Sigmoid colon (tissue), 4 donors: ENCODE results near the gene ATOH8.

ENCODE experiments used
- CTCF ChIP-seq, 4 experiments: fragments of 450-650 bp in 3 of 4; fragments of 200-600 bp in 1 of 4; IDR thresholded peaks; one replicate each; pipeline ENCODE4 v1.5.1; 2016 to 2019; ENCODE audit warnings: antibody characterized with exemption in 4 of 4, mild to moderate bottlenecking in 3 of 4, moderate library complexity in 2 of 4
- EP300 ChIP-seq, 4 donors: sonication (generic); formaldehyde crosslinking; IDR thresholded peaks; one replicate each; pipeline ENCODE4 v1.6.1; 2017; ENCODE audit warnings: antibody characterized with exemption in 4 of 4

DNA sequence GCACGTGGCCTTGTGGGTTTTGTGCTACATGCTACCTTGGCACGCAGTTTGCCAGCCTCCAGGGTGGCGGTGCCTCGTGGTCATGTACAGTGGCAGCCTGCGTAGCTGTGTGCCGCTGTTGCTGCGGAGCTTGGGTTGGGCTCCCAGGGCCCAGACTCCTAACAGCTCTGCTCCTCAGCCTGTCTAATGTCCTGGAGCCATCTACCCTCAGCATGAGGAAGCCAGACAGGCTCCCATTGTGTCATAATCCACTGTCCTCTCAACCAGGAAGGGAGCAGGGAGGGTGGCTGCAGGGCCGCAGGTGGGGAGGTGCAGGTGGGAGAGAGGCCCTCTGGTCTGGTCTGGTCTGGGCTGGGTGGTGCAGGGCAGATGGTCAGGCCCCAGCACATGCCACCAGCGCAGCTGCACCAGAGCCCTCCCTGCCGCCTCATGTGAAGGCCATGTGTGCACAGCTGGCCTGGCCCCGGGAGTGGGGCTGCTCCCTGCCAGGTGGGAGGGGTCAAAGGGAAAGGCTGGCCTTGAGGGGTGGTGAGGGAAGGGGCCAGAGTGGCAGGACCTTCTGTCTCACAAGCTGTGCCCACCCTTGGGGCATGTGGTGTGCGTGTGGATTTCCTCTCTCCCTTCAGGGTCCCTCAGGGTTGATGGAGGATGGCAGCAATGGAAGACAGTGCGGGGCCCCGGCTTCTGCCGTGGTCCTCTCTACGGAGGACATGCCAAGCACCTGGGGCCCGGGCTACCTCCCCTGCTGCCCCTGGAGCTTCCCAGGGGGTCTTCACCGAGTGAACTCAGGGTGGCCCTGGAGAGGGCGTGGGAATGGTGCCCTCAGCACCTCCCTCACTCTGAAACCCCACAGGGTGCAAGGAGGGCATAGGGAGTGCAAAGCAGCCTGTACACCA, 4.8 kb downstream of the ATOH8 start:
- TF ChIP-seq CTCF (IDR thresholded peaks at IDR 0.05): no peak
- TF ChIP-seq EP300 (IDR thresholded peaks at IDR 0.05): no peak
